GM21529 (cell line): Measurements from ENCODE around the gene CCNA1.

ENCODE experiments used
- ATAC-seq: cut with Tn5 transposase; IDR thresholded peaks from one replicate; pipeline ENCODE4 v1.9.1; 2021; ENCODE audit not compliant: unreplicated experiment

The CCNA1 gene

DNA sequence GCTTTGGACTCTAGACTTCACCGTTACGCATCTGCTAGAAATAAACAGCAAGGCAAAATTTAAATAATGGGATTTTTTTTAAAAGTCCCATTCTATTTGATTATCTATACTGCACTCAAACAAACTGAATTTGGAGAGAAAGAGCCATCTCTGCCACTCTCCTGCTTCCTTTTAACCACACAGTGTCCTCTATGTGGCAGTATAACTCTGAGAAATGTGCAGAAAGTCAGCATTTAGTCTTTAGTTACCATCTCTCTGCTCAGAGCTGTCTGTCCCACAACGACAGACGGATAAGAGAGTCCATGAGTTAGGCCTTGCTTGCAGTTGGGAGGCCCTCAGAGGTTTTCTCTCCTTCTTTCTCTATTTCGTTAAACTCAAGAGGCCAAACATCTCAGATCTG, 21.2 kb downstream of the CCNA1 start:
- no peak for ATAC-seq

DNA sequence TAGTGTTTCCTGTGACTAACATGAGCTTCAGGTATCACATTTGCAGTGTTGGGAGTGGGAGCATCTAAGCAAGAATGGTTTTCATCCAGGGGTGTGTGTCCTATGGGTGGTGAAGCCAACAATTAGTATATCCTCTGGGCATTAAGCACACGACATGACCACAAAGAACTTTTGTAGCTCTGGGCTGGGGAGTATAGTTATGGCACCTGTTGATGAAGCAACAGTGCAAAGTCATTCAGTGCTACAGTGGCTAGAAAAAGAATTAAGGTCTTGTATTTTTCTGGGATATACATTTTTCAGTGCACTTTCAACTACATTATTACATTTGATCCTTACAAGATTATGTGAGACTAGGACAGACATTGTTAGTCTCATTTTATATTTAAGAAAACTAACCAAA, 21.8 kb downstream of the CCNA1 start:
- no peak for ATAC-seq

DNA sequence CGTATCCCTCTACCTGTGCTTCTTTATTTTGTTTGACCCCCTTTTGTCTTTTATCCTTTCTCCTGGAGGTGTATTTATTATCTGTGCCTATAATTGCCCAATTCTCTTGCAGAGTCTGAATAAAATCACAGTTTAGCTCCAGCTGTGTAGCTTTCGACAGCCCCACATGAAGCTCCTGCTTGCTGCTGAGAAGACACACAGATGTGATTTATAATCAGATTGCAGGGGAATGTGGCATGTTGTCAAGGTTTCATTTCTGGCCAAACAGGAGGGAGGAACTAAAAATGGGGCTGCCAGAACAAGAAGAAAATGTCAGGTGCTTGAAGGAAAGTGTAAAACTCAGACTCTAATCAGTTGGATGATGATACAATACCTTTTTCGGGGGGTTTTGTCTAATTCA, 22.7 kb downstream of the CCNA1 start:
- ATAC-seq, result no peak

DNA sequence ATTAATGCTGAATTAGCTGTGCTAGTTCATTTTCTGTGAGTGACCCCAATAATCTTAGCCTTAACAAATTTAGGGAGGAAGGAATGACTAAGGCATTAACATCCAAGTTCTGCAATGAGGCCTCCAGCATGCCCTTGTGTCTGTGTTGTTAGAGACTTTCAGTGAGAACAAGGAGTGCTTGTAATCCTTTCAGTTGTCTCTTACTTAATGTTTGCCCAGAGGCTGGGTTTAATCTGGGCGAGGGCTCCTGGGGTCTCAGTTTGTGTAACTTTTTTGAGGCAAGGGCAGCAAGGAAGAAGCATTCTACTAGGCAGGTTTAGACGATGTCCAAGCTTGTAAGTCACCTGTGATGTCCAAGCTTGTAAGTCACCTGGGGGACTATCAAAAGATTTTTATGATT, 24.3 kb downstream of the CCNA1 start:
- ATAC-seq, result no peak

DNA sequence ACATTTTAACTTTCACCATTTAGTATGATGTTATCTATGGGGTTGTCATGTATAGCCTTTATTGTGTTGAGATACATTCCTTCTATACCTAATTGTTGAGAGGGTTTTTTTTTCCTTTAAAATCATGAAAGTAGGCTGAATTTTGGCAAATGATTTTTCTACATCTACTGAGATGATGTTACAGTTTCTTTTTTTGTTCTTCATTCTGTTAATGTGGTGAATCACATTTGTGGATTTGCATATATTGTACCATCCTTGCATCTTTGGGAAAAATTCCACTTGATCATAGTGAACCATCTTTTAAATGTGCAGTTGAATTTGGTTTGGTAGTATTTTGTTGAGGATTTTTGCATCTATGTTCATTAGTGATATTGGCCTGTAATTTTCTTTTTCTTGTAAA, 29.2 kb downstream of the CCNA1 start:
- ATAC-seq, result no peak

DNA sequence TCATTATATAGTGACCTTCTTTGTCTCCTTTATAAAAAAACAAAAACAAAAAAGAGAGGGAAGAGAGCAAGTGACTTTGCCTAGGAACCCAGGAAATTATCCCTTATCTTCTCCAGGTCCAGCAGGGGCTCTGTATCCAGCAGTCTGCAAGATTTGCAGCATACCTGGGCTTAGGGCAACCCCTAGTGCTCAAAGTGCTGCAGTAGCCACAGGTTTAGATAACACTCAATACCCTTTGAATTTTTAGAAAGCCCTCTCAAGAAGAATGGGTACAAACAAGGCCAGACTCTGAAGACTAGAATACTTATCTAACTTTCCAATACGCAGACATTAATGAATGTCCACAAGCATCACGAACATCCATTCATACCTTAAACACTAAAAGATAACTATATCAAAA, 43.2 kb downstream of the CCNA1 start:
- ATAC-seq, result no peak

DNA sequence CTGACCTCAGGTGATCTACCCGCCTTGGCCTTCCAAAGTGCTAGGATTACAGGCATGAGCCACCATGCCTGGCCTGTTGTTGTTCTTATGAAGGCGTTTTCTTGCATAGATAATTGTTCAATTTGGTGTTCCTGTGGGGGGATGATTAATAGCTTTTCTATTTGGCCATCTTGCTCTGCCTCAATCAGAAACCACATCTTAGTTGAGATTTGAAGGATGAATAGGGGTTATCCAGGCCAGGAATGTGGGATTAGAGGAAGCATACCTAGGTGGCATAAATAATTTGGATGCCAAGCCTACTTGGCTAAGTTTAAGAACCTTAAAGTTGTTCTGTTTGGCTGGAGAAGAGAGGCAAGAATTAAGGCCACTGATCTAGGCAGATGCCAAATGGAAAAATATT, 44.4 kb downstream of the CCNA1 start:
- no peak for ATAC-seq

DNA sequence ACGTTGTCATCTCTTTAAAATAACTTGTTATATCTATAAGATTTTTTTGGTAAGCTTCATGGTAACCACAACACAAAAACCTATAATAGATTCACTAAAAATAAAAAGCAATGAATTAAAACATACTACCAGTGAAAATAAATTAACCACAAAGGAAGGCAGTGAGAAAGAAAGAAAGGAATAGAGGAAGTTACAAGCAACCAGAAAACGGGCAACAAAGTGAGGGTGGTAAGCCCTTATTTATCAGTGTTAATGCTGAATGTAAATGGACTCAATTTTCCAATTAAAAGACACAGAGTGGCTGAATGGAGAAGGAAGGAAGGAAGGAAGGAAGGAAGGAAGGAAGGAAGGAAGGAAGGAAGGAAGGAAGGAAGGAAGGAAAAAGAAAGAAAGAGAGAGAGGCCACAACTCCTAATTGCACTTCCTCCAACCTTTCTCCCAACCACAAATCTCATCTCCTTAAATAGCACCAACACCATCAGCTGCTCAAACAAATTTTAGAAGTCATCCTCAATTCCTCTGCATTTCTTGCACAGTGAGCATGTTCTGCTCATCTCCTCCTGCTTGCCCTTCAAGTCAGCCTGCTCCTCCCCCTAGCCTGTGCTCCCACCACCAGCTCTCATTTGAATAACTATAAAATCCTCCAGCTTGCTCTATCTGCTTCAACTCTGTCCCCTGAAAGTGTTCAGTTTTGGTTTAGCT, 48.6 kb downstream of the CCNA1 start:
- ATAC-seq, result no peak

DNA sequence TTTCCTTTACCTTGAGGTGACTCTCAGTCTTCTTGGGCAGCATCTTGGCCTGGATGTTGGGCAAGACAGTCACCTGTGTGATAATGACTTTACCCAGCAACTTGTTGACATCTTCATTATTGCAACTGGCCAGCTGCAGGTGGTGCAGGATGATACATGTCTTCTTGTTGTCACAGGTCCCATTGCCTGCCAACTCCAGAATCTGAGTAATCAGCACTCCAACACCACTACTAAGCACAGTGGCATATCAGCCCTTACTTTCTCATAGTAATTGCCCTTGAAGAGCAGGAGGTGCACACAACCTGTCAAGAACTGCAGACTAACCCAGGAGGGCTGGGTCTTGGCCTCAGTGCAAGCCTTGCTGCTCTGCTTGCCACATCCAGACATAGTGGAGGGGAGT, 57.8 kb downstream of the CCNA1 start:
- ATAC-seq, result no peak
